ENCODE measurements around the gene KHSRP. TPM values are rescaled to one million over a fixed set of nuclear protein-coding genes. Genes with fewer than 3 reads are reported as not detected.

KHSRP gene
- total and polyA plus RNA-seq, 2 of the 13 experiments (the other 11 are each of a cell fraction or from before 2014, with no cell fraction given): 72.1 to 129 TPM

DNA sequence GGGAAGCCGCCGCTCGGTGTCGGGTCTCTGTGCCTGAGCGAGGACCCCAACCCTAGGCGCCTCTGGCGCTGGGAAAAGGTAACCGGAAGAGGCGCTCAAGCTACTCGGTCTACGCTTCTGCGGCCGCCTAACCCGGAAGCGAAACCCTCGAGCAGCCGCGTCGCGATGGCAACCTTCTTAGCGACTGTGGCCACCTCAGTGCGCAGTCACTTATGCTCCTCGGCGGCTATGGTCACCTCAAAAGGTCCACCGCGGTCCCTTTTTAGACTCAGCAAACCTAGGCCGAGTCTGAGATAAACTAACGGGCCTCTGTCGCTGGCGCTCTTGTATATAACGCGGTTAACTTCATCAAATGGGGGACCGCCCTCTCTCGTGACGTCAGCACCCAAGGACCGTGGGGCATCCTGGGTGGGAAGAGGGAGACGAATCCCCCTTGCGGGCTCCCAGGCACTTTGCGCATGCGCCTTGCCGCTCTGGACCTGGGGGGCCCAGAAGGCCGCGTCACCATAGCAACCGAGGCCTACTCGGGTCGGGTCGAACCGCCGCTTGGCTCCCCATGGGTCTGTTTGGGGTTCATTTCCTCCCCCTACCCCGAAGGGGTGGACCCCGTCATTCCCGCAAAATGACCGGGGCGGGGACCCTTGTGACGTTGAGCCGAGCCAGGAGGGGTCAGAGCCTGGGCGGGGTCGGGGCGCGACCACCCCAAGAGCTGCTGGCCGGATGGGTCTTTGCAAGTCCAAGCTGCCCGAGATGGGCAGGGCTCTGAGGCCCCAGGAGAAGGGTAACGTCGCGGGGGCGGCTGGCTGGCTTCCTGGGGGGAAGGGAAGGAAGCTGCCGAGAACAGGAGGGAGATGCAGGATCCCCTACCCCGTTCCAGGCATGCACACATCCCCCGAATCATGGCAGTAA lies 31.3 kb downstream of the KHSRP start, which contains the start of gene GTF2F1 (continued):
- TF ChIP-seq, protein P1, sequence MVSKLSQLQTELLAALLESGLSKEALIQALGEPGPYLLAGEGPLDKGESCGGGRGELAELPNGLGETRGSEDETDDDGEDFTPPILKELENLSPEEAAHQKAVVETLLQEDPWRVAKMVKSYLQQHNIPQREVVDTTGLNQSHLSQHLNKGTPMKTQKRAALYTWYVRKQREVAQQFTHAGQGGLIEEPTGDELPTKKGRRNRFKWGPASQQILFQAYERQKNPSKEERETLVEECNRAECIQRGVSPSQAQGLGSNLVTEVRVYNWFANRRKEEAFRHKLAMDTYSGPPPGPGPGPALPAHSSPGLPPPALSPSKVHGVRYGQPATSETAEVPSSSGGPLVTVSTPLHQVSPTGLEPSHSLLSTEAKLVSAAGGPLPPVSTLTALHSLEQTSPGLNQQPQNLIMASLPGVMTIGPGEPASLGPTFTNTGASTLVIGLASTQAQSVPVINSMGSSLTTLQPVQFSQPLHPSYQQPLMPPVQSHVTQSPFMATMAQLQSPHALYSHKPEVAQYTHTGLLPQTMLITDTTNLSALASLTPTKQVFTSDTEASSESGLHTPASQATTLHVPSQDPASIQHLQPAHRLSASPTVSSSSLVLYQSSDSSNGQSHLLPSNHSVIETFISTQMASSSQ (IDR thresholded peaks at IDR 0.05; ENCODE audit: low read depth): no peak
- TF ChIP-seq, protein P1 (CRISPR knock-in tag; IDR thresholded peaks at IDR 0.05; ENCODE audit: borderline replicate concordance): peak; percentile 57; the same call in 1 of the 2 replicates
- TF ChIP-seq, protein P2, sequence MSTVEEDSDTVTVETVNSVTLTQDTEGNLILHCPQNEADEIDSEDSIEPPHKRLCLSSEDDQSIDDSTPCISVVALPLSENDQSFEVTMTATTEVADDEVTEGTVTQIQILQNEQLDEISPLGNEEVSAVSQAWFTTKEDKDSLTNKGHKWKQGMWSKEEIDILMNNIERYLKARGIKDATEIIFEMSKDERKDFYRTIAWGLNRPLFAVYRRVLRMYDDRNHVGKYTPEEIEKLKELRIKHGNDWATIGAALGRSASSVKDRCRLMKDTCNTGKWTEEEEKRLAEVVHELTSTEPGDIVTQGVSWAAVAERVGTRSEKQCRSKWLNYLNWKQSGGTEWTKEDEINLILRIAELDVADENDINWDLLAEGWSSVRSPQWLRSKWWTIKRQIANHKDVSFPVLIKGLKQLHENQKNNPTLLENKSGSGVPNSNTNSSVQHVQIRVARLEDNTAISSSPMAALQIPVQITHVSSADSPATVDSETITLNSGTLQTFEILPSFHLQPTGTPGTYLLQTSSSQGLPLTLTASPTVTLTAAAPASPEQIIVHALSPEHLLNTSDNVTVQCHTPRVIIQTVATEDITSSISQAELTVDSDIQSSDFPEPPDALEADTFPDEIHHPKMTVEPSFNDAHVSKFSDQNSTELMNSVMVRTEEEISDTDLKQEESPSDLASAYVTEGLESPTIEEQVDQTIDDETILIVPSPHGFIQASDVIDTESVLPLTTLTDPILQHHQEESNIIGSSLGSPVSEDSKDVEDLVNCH (CRISPR knock-in tag; IDR thresholded peaks at IDR 0.05): no peak
- 0 out of 2 replicates have a peak, but pooled peaks have one; percentile 3 for TF ChIP-seq ATF7 (IDR thresholded peaks at IDR 0.05)
- no peak for TF ChIP-seq ATF7 (CRISPR knock-in tag; IDR thresholded peaks at IDR 0.05)
- TF ChIP-seq ZNF136 (CRISPR knock-in tag; IDR thresholded peaks at IDR 0.05; ENCODE audit: low read depth): no peak
- no peak for TF ChIP-seq ZNF292 (CRISPR knock-in tag; IDR thresholded peaks at IDR 0.05; ENCODE audit: borderline replicate concordance, low read depth)
- no peak for TF ChIP-seq MBD4 (IDR thresholded peaks at IDR 0.05; ENCODE audit: borderline replicate concordance, low read length)
- TF ChIP-seq PHF20 (CRISPR knock-in tag; IDR thresholded peaks at IDR 0.05): peak; percentile 92
- TF ChIP-seq, protein P3, sequence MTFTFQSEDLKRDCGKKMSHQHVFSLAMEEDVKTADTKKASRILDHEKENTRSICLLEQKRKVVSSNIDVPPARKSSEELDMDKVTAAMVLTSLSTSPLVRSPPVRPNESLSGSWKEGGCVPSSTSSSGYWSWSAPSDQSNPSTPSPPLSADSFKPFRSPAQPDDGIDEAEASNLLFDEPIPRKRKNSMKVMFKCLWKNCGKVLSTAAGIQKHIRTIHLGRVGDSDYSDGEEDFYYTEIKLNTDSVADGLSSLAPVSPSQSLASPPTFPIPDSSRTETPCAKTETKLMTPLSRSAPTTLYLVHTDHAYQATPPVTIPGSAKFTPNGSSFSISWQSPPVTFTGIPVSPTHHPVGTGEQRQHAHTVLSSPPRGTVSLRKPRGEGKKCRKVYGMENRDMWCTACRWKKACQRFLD (CRISPR knock-in tag; IDR thresholded peaks at IDR 0.05; ENCODE audit: borderline replicate concordance): no peak
- TF ChIP-seq, protein P4, sequence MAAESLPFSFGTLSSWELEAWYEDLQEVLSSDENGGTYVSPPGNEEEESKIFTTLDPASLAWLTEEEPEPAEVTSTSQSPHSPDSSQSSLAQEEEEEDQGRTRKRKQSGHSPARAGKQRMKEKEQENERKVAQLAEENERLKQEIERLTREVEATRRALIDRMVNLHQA (CRISPR knock-in tag; IDR thresholded peaks at IDR 0.05): no peak
- TF ChIP-seq, protein P5, sequence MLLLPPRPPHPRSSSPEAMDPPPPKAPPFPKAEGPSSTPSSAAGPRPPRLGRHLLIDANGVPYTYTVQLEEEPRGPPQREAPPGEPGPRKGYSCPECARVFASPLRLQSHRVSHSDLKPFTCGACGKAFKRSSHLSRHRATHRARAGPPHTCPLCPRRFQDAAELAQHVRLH (CRISPR knock-in tag; IDR thresholded peaks at IDR 0.05; ENCODE audit: borderline replicate concordance, low read depth): peak; percentile 26; the same call in 1 of the 2 replicates
- TF ChIP-seq CBX2 (IDR thresholded peaks at IDR 0.05; ENCODE audit: low read depth, low read length): no peak
- no peak for TF ChIP-seq CBX2 (CRISPR knock-in tag; IDR thresholded peaks at IDR 0.05; ENCODE audit: low read depth)
- TF ChIP-seq, protein P6, sequence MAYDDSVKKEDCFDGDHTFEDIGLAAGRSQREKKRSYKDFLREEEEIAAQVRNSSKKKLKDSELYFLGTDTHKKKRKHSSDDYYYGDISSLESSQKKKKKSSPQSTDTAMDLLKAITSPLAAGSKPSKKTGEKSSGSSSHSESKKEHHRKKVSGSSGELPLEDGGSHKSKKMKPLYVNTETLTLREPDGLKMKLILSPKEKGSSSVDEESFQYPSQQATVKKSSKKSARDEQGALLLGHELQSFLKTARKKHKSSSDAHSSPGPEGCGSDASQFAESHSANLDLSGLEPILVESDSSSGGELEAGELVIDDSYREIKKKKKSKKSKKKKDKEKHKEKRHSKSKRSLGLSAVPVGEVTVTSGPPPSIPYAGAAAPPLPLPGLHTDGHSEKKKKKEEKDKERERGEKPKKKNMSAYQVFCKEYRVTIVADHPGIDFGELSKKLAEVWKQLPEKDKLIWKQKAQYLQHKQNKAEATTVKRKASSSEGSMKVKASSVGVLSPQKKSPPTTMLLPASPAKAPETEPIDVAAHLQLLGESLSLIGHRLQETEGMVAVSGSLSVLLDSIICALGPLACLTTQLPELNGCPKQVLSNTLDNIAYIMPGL (CRISPR knock-in tag; IDR thresholded peaks at IDR 0.05; ENCODE audit: borderline replicate concordance in 1 of 2, low read depth in 1 of 2): peak; percentile 38 to 78; a peak in 3 of 4 replicates
- TF ChIP-seq ZNF713 (CRISPR knock-in tag; IDR thresholded peaks at IDR 0.05): no peak
- no peak; the same call in none of the 2 replicates for TF ChIP-seq KDM5A (IDR thresholded peaks at IDR 0.05; ENCODE audit: borderline replicate concordance, low read length)
